ENCODE data around the gene SH2D2A. TPM values are rescaled to one million over a fixed set of nuclear protein-coding genes. Genes with fewer than 3 reads are reported as not detected.

Gene SH2D2A
- total RNA-seq (2011; cell fraction: chromatin; rRNA removed; ENCODE audit: low replicate concordance), result 15.3 and 26.9 TPM in 2 replicates
- total RNA-seq (2011; cell fraction: nucleolus; rRNA removed), result 16.2 and 18.2 TPM in 2 replicates
- 20.7 and 27.8 TPM in 2 replicates for total RNA-seq (2011; cell fraction: nucleoplasm; rRNA removed)
- total RNA-seq (2014; rRNA removed) (27.7 and 36.0 TPM in 2 replicates), total RNA-seq (2014; rRNA removed; fragmentation: Illumina TruSeq; extraction: Trizol) (4.8 and 6.9 TPM in 2 replicates), total RNA-seq (2015; rRNA removed; fragmentation: Illumina TruSeq; extraction: Trizol) (6.3 and 8.4 TPM in 2 replicates), total RNA-seq (2021) (33.6 TPM in 2 replicates), polyA plus RNA-seq (2011; rRNA removed) (5.7 and 9.7 TPM in 2 replicates), polyA plus RNA-seq (2014; fragmentation: Illumina TruSeq; extraction: Trizol) (20.0 and 21.2 TPM in 2 replicates), polyA plus RNA-seq (2014; fragmentation: Nextera tagmentation; extraction: Ambion mirVana) (1 to 10 TPM in 1 of 2 experiments, under 1 TPM in 1; 0.89 to 1.1 TPM), polyA plus RNA-seq (2014; rRNA removed) (20.8 and 21.4 TPM in 2 replicates), polyA minus RNA-seq (2011; rRNA and poly(A)+ RNA removed) (2.2 and 4.8 TPM in 2 replicates), Bru-seq, nascent RNA (percentile 80 among the genes with signal in this experiment), BruChase-seq, experiment 1, labeled RNA remaining after a 2-hour chase (percentile 55 among the genes with signal in this experiment), BruChase-seq, experiment 2, labeled RNA remaining after a 6-hour chase (percentile 53 among the genes with signal in this experiment)
- 12.6 and 29.0 TPM in 2 replicates for polyA plus RNA-seq (2011; cell fraction: cytosol; rRNA removed)
- 10.6 and 25.9 TPM in 2 replicates for polyA plus RNA-seq (2011; cell fraction: nucleus; rRNA removed)
- 30.7 and 34.5 TPM in 2 replicates for polyA plus RNA-seq (2012)
- 11.6 and 16.2 TPM in 2 replicates for polyA minus RNA-seq (2011; cell fraction: cytosol; rRNA and poly(A)+ RNA removed)
- 10.4 and 13.3 TPM in 2 replicates for polyA minus RNA-seq (2011; cell fraction: nucleus; rRNA and poly(A)+ RNA removed)
- long read RNA-seq, experiment 1, partial matches to known transcripts, result 31 of 35 reads
- long read RNA-seq, experiment 1, other reads (novel, unspliced or antisense), result 2 of 35 reads
- long read RNA-seq, experiment 2, transcript SH2D2A-202 (9 exons, 1,658 nt), result major isoform, 8 of 46 reads
- long read RNA-seq, experiment 2, partial matches to known transcripts, result 36 of 46 reads
- long read RNA-seq, experiment 2, other reads (novel, unspliced or antisense), result 2 of 46 reads
- long read RNA-seq, experiment 3, transcript SH2D2A-202 (9 exons, 1,658 nt), result major isoform, 5 of 16 reads
- long read RNA-seq, experiment 3, partial matches to known transcripts, result 7 of 16 reads
- long read RNA-seq, experiment 3, other reads (novel, unspliced or antisense), result 2 of 16 reads

GRCh38 chr1:156816561-156817328 lies at the start of gene SH2D2A:
Gene SH2D2A, minus strand, starts transcription at chr1:156816848. Its CDS starts 140 bp downstream, at chr1:156816708.
- H3K4me3 ChIP-seq, result peak within 1 kb of the TSS; percentile 36
- peak within 1 kb of the TSS; percentile 83 for H3K4me2 ChIP-seq (ENCODE audit: insufficient read depth, low read length)
- ChIA-PET POLR2A (interaction anchor here (1.0 kb wide), 1 partner anchor 12 kb away, joined by 5 read pairs; no protein-coding TSS in a partner anchor), CTCF (ENCODE audit: low intra/inter-chr PET ratio) (no interaction called here)
- H3K36me3 ChIP-seq (ENCODE audit: control insufficient read depth, insufficient read depth, low read length), result peaks cover 13% of the 10 kb centered on the region; the same call in 2 of the 3 replicates
- FAIRE-seq (peak; percentile 94), ATAC-seq (peak; percentile 76), DNase-seq (ENCODE audit: extremely low read depth in 1 of 4, low spot score in 3 of 4) (peak; percentile 78 to 92 (median 84))
- under 1% methylated on average over 10 of the region's 10 CpGs for WGBS (ENCODE audit: insufficient coverage, low coverage, missing lambda C conversion rate)
- H3K9me1 ChIP-seq (ENCODE audit: control insufficient read depth, insufficient read depth, low read length), result no peaks in the 10 kb centered on the region
- H3K4me1 ChIP-seq (replicated peaks in 1 of 2; ENCODE audit: control insufficient read depth in 2 of 2, insufficient read depth in 2 of 2, low read length in 2 of 2), result peaks cover 50 to 56% of the 10 kb centered on the region in 2 experiments
- H3K9ac ChIP-seq (ENCODE audit: insufficient read depth in 1 of 2, low read depth in 2 of 2, low read length in 2 of 2), result peak within 1 kb of the TSS; percentile 58 to 87
- in situ Hi-C loops (cut with MboI), result no loop called here
- H3K9me3 ChIP-seq (replicated peaks; ENCODE audit: control insufficient read depth, insufficient read depth, low read depth, low read length), result no peaks in the 10 kb centered on the region
- H4K20me1 ChIP-seq (replicated peaks; ENCODE audit: control insufficient read depth, insufficient read depth, low read length), result no peaks in the 10 kb centered on the region
- H3K79me2 ChIP-seq (ENCODE audit: control insufficient read depth, insufficient read depth, low read length), result peaks cover 22% of the 10 kb centered on the region
- H2AFZ ChIP-seq (ENCODE audit: low read depth, low read length), result peak within 1 kb of the TSS; percentile 91
- H3K27ac ChIP-seq (ENCODE audit: extremely low read depth, low read depth, low read length), result peak within 1 kb of the TSS; percentile 77
- no TSS peak for BruUV-seq (replicated peaks)
- intact Hi-C loops (cut with micrococcal nuclease), result loop anchor here (2.0 kb wide), 1 partner anchor 40 kb away; no protein-coding TSS in a partner anchor
- peaks cover 0 to under 1% of the 10 kb centered on the region in 2 experiments; a peak in 1 of 5 replicates for H3K27me3 ChIP-seq (ENCODE audit: control insufficient read depth in 2 of 2, insufficient read depth in 2 of 2, low read length in 2 of 2)
- TF ChIP-seq, protein P1, sequence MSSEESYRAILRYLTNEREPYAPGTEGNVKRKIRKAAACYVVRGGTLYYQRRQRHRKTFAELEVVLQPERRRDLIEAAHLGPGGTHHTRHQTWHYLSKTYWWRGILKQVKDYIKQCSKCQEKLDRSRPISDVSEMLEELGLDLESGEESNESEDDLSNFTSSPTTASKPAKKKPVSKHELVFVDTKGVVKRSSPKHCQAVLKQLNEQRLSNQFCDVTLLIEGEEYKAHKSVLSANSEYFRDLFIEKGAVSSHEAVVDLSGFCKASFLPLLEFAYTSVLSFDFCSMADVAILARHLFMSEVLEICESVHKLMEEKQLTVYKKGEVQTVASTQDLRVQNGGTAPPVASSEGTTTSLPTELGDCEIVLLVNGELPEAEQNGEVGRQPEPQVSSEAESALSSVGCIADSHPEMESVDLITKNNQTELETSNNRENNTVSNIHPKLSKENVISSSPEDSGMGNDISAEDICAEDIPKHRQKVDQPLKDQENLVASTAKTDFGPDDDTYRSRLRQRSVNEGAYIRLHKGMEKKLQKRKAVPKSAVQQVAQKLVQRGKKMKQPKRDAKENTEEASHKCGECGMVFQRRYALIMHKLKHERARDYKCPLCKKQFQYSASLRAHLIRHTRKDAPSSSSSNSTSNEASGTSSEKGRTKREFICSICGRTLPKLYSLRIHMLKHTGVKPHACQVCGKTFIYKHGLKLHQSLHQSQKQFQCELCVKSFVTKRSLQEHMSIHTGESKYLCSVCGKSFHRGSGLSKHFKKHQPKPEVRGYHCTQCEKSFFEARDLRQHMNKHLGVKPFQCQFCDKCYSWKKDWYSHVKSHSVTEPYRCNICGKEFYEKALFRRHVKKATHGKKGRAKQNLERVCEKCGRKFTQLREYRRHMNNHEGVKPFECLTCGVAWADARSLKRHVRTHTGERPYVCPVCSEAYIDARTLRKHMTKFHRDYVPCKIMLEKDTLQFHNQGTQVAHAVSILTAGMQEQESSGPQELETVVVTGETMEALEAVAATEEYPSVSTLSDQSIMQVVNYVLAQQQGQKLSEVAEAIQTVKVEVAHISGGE (CRISPR knock-in tag; IDR thresholded peaks at IDR 0.05), result peak in 1 of 3 experiments; percentile 36; a peak in 1 of 6 replicates
- TF ChIP-seq MED1 (CRISPR knock-in tag; IDR thresholded peaks at IDR 0.05; ENCODE audit: borderline replicate concordance) (no peak), OTX1 (CRISPR knock-in tag; IDR thresholded peaks at IDR 0.05) (no peak), MAFF (IDR thresholded peaks at IDR 0.05; ENCODE audit: low read length) (0 out of 2 replicates have a peak, but pooled peaks have one; percentile 21), FOXA3 (CRISPR knock-in tag; conservative IDR thresholded peaks at IDR 0.05 in 1 of 2, IDR thresholded peaks at IDR 0.05 in 1 of 2) (0 out of 4 replicates have a peak, but pooled peaks of 1 of the 2 experiments have one; percentile 30), TRIM25 (IDR thresholded peaks at IDR 0.05; ENCODE audit: borderline replicate concordance) (no peak), ATF7 (IDR thresholded peaks at IDR 0.05) (peak; percentile 74), POLR3G (IDR thresholded peaks at IDR 0.05; ENCODE audit: extremely low read depth, insufficient read length, insufficient replicate concordance) (no peak), CBFA2T3 (IDR thresholded peaks at IDR 0.05) (peak; percentile 55)

Data from K562 (cell line).